ENCODE data around the gene TENT5A. TPM values are rescaled to one million over a fixed set of nuclear protein-coding genes. Genes with fewer than 3 reads are reported as not detected.
"Not testable (repeated sequence)": the region's sequence is repeated elsewhere in the genome, so short reads cannot be mapped to it uniquely, and the experiment has no call there.

Gene TENT5A
- total RNA-seq, 4 donors from 2014 or later, result 3.9 to 9.9 (median 7.4) TPM

DNA sequence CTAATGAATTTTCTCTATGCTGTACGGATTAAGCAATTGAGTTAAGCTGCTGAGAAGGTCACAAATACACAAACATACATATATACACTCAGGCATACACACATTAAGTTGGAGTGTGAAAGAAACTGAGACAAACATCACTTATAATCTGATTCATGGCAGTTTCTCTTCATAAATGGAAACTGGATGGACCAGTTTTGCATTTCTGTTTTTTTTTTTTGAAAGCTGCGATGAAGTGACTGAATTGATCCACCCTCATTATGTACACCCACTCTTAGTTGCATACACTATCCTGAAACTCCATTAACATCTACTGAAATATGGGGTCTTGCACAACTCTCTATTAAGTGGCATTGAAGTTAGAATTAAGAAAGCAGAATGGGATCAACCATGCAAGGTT is 32.9 kb upstream of the TENT5A start:
- Histone ChIP-seq H3K36me3 (no peaks in the 10 kb centered on the region), H3K4me3 (no peak overlapping the region), H3K4me1 (peaks cover 0 to 34% (median 4%) of the 10 kb centered on the region in 3 donors), H3K9me3 (no peaks in the 10 kb centered on the region), H3K27ac (no peak overlapping the region), H3K27me3 (no peaks in the 10 kb centered on the region)
- intact Hi-C loops (cut with DNase I), result no loop called here
- no peak for TF ChIP-seq POLR2A (IDR thresholded peaks at IDR 0.05)
- TF ChIP-seq, protein P1, sequence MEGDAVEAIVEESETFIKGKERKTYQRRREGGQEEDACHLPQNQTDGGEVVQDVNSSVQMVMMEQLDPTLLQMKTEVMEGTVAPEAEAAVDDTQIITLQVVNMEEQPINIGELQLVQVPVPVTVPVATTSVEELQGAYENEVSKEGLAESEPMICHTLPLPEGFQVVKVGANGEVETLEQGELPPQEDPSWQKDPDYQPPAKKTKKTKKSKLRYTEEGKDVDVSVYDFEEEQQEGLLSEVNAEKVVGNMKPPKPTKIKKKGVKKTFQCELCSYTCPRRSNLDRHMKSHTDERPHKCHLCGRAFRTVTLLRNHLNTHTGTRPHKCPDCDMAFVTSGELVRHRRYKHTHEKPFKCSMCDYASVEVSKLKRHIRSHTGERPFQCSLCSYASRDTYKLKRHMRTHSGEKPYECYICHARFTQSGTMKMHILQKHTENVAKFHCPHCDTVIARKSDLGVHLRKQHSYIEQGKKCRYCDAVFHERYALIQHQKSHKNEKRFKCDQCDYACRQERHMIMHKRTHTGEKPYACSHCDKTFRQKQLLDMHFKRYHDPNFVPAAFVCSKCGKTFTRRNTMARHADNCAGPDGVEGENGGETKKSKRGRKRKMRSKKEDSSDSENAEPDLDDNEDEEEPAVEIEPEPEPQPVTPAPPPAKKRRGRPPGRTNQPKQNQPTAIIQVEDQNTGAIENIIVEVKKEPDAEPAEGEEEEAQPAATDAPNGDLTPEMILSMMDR (IDR thresholded peaks at IDR 0.05), result no peak
- WGBS, 2 donors, result 35 to 51% methylated on average over 2 of the region's 2 CpGs
- DNase-seq, result no peak

DNA sequence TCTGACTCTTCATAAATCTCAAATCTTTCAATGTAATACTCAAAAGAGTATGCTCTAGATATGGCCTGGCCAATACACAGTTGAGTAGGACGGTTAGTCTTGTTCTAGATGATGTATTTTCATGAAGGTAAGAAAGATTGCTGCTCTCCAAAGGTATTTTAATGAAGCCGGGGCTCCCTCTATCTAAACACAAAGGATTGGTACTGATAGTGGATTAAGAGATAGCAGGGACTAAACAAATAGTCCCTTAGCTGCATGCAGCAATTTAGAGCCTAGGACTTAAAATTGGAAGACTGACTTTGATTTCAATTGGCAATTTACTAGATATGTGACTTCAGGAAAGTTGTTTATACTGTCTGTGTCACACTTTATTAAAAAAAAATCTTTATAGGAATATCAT is 31.4 kb upstream of the TENT5A start:
- Histone ChIP-seq H3K4me1 (peaks cover 0 to 34% (median 4%) of the 10 kb centered on the region in 3 donors), H3K36me3 (no peaks in the 10 kb centered on the region), H3K9me3 (no peaks in the 10 kb centered on the region), H3K27me3 (no peaks in the 10 kb centered on the region), H3K4me3 (no peak overlapping the region), H3K27ac (no peak overlapping the region)
- 84 to 89% methylated on average over 2 of the region's 2 CpGs for WGBS, 2 donors
- intact Hi-C loops (cut with DNase I), result no loop called here
- no peak for DNase-seq
- TF ChIP-seq, protein P1 (IDR thresholded peaks at IDR 0.05), result no peak
- no peak for TF ChIP-seq POLR2A (IDR thresholded peaks at IDR 0.05)

DNA sequence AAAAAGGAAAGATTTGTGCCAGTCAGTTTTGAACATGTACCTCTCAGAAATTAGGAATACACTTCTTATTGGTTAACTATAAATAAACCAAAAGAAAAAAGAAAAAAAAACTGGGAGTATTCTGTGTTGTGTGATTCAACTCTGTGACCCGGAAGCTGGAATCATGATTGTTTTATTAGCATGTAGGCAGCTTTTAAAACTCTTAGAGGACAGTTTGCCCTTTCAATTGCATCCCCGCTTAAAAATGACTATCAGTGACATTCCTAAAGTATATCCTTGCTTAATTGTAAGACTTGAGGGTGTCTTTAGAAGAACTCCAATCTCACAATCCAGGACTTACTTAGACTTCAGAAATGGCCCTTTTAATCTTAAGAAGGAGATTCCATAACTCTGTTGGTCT is 29.1 kb upstream of the TENT5A start:
- Histone ChIP-seq H3K4me3 (no peak overlapping the region), H3K27ac (no peak overlapping the region), H3K9me3 (no peaks in the 10 kb centered on the region), H3K4me1 (peaks cover 0 to 21% (median 0%) of the 10 kb centered on the region in 3 donors), H3K36me3 (no peaks in the 10 kb centered on the region), H3K27me3 (no peaks in the 10 kb centered on the region)
- intact Hi-C loops (cut with DNase I), result no loop called here
- 78 to 88% methylated on average over 2 of the region's 2 CpGs for WGBS, 2 donors
- no peak for DNase-seq
- TF ChIP-seq, protein P1 (IDR thresholded peaks at IDR 0.05), result no peak
- no peak for TF ChIP-seq POLR2A (IDR thresholded peaks at IDR 0.05)

DNA sequence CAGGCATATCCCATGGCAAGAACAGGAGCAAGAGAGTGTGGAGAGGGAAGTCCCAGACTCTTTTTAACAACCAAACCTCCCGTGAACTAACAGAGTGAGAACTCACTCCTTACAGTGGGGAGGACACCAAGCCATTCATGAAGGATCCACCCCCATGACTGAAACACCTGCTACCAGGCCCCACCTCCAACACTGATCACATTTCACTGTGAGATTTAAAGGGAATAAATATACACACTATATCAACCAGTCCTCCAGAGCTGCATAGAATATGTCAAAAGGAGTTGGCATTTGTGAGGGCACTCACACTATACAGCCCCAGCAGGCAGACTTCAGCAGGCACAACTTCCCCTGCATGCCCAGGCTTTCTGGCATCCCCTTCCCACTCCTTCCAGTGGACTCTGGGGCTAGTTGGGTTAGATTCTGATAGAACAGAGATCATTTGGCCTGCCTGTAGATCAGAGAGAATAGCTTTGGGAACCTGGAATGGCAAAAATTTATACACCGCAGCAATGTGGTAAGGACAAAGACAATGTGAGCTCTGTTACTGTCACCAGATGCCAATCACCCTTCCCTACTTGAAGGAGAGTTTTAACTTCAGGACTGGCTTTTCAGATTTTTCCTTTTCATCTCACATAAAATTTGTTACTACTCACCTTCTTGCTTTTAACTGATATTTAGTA is 25.2 kb upstream of the TENT5A start:
- DNase-seq, result no peak
- no peaks in the 10 kb centered on the region for H3K4me1 ChIP-seq
- H3K9me3 ChIP-seq, result no peaks in the 10 kb centered on the region
- intact Hi-C loops (cut with DNase I), result no loop called here
- no peak for TF ChIP-seq POLR2A (IDR thresholded peaks at IDR 0.05)
- TF ChIP-seq, protein P1 (IDR thresholded peaks at IDR 0.05), result no peak
- no peak overlapping the region for H3K4me3 ChIP-seq
- H3K27me3 ChIP-seq, result no peaks in the 10 kb centered on the region
- H3K36me3 ChIP-seq, result no peaks in the 10 kb centered on the region
- no peak overlapping the region for H3K27ac ChIP-seq
- WGBS, 2 donors, result 80 to 88% methylated on average over 2 of the region's 2 CpGs

DNA sequence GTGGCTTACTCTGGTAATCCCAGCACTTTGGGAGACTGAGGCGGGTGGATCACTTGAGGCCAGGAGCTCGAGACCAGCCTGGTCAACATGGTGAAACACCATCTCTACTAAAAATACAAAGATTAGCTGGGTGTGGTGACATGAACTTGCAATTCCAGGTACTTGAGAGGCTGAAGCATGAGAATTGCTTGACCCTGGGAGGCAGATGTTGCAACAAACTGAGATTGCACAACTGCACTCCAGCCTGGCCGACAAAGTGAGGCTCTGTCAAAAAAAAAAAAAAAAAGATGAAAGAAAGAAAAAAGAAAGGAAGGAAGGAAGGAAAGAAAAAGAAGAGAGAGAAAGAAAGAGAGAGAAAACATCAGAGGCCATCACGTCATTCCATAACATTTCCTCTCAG is 23.7 kb upstream of the TENT5A start:
- intact Hi-C loops (cut with DNase I); H3K9me3 ChIP-seq; H3K4me1 ChIP-seq; H3K27me3 ChIP-seq; H3K36me3 ChIP-seq; H3K4me3 ChIP-seq; DNase-seq; H3K27ac ChIP-seq: not testable (repeated sequence)
- 59 to 72% methylated on average over 3 to 4 of the region's 4 CpGs for WGBS, 2 donors

DNA sequence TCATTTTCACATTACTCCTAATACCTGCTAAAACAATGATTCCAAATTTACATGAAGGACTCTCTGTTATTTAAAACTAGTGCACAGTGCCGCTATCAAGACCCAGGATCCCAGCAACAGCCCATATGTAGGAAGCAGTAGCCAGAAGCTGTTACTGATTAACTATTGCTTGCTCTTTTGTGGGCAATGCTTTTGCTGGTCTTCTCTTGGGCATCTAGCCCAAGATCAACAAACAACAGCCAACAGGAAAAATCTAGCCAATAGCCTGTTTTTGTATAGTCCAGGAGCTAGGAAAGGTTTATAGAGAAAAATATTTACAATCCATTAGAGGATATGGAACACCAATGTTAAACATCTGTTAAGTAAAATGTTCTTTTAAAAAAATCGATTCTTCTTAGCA is 22.1 kb upstream of the TENT5A start:
- Histone ChIP-seq H3K27me3 (no peaks in the 10 kb centered on the region), H3K4me3 (no peak overlapping the region), H3K36me3 (no peaks in the 10 kb centered on the region), H3K4me1 (no peaks in the 10 kb centered on the region), H3K9me3 (no peaks in the 10 kb centered on the region), H3K27ac (no peak overlapping the region)
- WGBS, 2 donors, result 80 to 81% methylated on average over 2 of the region's 2 CpGs
- TF ChIP-seq, protein P1 (IDR thresholded peaks at IDR 0.05), result no peak
- no peak for TF ChIP-seq POLR2A (IDR thresholded peaks at IDR 0.05)
- intact Hi-C loops (cut with DNase I), result no loop called here
- no peak for DNase-seq

Measured in esophagus squamous epithelium (tissue), 5 donors.